Dedifferentiated amniotic fluid mesenchymal stem cell (primary cell): ENCODE data around the gene BRD1.

Experiments used
- DNase-seq: peaks from one replicate; pipeline ENCODE4 v3.0.0-alpha.2; 2016; ENCODE audit errors: extremely low spot score

BRD1 gene

GRCh38 chr22:49728570-49729271, 99.0 kb downstream of the BRD1 start:
- no peak for DNase-seq

GRCh38 chr22:49727881-49728569, 99.6 kb downstream of the BRD1 start:
- no peak for DNase-seq

GRCh38 chr22:49727191-49727880, 100.3 kb downstream of the BRD1 start:
- no peak for DNase-seq

GRCh38 chr22:49726701-49727101, 101.0 kb downstream of the BRD1 start:
- no peak for DNase-seq

- no peak for DNase-seq
Measured at GRCh38 chr22:49726022-49726681, 101.5 kb downstream of the BRD1 start.

GRCh38 chr22:49725516-49725915, 102.2 kb downstream of the BRD1 start:
- no peak for DNase-seq

GRCh38 chr22:49724893-49725489, 102.7 kb downstream of the BRD1 start:
- no peak for DNase-seq

- no peak for DNase-seq
Measured at GRCh38 chr22:49724030-49724892, 103.4 kb downstream of the BRD1 start.

GRCh38 chr22:49723478-49724029, 104.1 kb downstream of the BRD1 start:
- no peak for DNase-seq
